H1 (cell line): Measurements from ENCODE around the gene LRRIQ4. TPM values are rescaled to one million over a fixed set of nuclear protein-coding genes. Genes with fewer than 3 reads are reported as not detected.

Experiments
- CTCF ChIA-PET: fragments of 300-600 bp; sonication (Branson Sonifier 250); formaldehyde crosslinking; loops from one replicate; lab custom pipeline; 2021; ENCODE audit not compliant: partially characterized antibody; lab: Charles Lee
- POLR2A ChIA-PET: fragments of 300-600 bp; sonication (Branson Sonifier 250); formaldehyde crosslinking; loops from one replicate; lab custom pipeline; 2021; ENCODE audit warnings: inconsistent platforms; ENCODE audit not compliant: partially characterized antibody; lab: Charles Lee
- DNase-seq, 2 experiments: peaks; one replicate each; pipeline versions ENCODE4 v3.0.0 to v3.0.0-alpha.2; 2010 to 2022; ENCODE audit warnings: low spot score in 2 of 2, low read depth in 1 of 2, mixed read lengths in 1 of 2
- FAIRE-seq: peaks from 2 replicates; lab custom pipeline; 2011; peaks lifted over from hg19 to GRCh38; lab: Jason Lieb, UNC
- H2AFZ ChIP-seq: 2 replicates; pipeline ENCODE4 v1.8.1; 2012; ENCODE audit warnings: low read length, inconsistent platforms
- H2AK5ac ChIP-seq: 2 replicates; pipeline ENCODE4 v1.6.1; 2013; ENCODE audit warnings: low read depth, low read length
- H2BK120ac ChIP-seq: replicated peaks from 2 replicates; pipeline ENCODE3; 2013; ENCODE audit warnings: low read depth, low read length, inconsistent platforms
- H2BK12ac ChIP-seq: 2 replicates; pipeline ENCODE4 v1.6.1; 2013; ENCODE audit warnings: low read depth, low read length
- H2BK15ac ChIP-seq: 2 replicates; pipeline ENCODE4 v1.6.1; 2013; ENCODE audit warnings: low read length
- H2BK20ac ChIP-seq: 2 replicates; pipeline ENCODE4 v1.6.1; 2013; ENCODE audit warnings: low read length
- H2BK5ac ChIP-seq: 2 replicates; pipeline ENCODE4 v1.6.1; 2013; ENCODE audit warnings: low read depth, low read length
- H3K14ac ChIP-seq: 2 replicates; pipeline ENCODE4 v1.6.1; 2013; ENCODE audit warnings: inconsistent platforms; ENCODE audit not compliant: insufficient read length
- H3K18ac ChIP-seq: 2 replicates; pipeline ENCODE4 v1.6.1; 2013; ENCODE audit warnings: low read length; ENCODE audit errors: extremely low read depth
- H3K23ac ChIP-seq: 2 replicates; pipeline ENCODE4 v1.6.1; 2013; ENCODE audit warnings: inconsistent platforms; ENCODE audit not compliant: insufficient read length
- H3K23me2 ChIP-seq: 2 replicates; pipeline ENCODE4 v1.6.1; 2013; ENCODE audit warnings: low read depth, low read length
- H3K27ac ChIP-seq: 2 replicates; pipeline ENCODE4 v1.6.1; 2011; ENCODE audit warnings: low read depth, low read length, inconsistent platforms
- H3K27me3 ChIP-seq, 4 experiments: replicated peaks in 1 of 4; 1 replicate in 1 of 4; 2 replicates in 3 of 4; pipeline versions ENCODE4 v1.6.1 to v1.8.1; 2011 to 2013; ENCODE audit warnings: low read length in 3 of 4, mild to moderate bottlenecking in 3 of 4, inconsistent platforms in 2 of 4, mixed read lengths in 2 of 4, moderate library complexity in 1 of 4; ENCODE audit not compliant: control insufficient read depth in 3 of 4, insufficient read depth in 3 of 4; ENCODE audit errors: extremely low read depth in 1 of 4
- H3K36me3 ChIP-seq, 4 experiments: 2 replicates each; pipeline versions ENCODE4 v1.6.1 to v1.8.1; 2011 to 2013; ENCODE audit warnings: mild to moderate bottlenecking in 4 of 4, low read length in 3 of 4, moderate library complexity in 2 of 4, control low read depth in 1 of 4, inconsistent platforms in 1 of 4; ENCODE audit not compliant: insufficient read depth in 4 of 4, control insufficient read depth in 2 of 4
- H3K4ac ChIP-seq: replicated peaks from 2 replicates; pipeline ENCODE3; 2013; ENCODE audit warnings: low read length, low read depth, mixed read lengths, inconsistent platforms; ENCODE audit not compliant: insufficient read length
- H3K4me1 ChIP-seq, 4 experiments: replicated peaks in 1 of 4; 1 replicate in 1 of 4; 2 replicates in 3 of 4; pipeline versions ENCODE4 v1.6.1 to v1.8.1; 2011 to 2013; ENCODE audit warnings: low read length in 3 of 4, inconsistent platforms in 2 of 4, mixed read lengths in 1 of 4; ENCODE audit not compliant: insufficient read depth in 4 of 4, control insufficient read depth in 3 of 4
- H3K4me2 ChIP-seq, 2 experiments: 2 replicates each; pipeline versions ENCODE4 v1.6.1 to v1.8.1; 2011 to 2013; ENCODE audit warnings: low read depth in 2 of 2, low read length in 2 of 2, control low read depth in 1 of 2, inconsistent platforms in 1 of 2, mild to moderate bottlenecking in 1 of 2; ENCODE audit not compliant: insufficient read depth in 1 of 2
- H3K4me3 ChIP-seq, 4 experiments: fragments of 200-600, 300-600 bp in 1 of 4; sonication (generic), shearing (Covaris generic), sonication (Bioruptor Twin) in 1 of 4; 2 replicates each; pipeline versions ENCODE4 v1.5.1 to v1.8.1; 2011 to 2016; ENCODE audit warnings: low read length in 4 of 4, low read depth in 3 of 4, control low read depth in 2 of 4, inconsistent platforms in 2 of 4, mild to moderate bottlenecking in 2 of 4, mixed read lengths in 1 of 4, moderate library complexity in 1 of 4; ENCODE audit not compliant: insufficient read depth in 2 of 4; ENCODE audit errors: extremely low read depth in 1 of 4
- H3K56ac ChIP-seq: replicated peaks from 2 replicates; pipeline ENCODE3; 2013; ENCODE audit warnings: low read depth, mild to moderate bottlenecking, mixed read lengths, low read length, inconsistent platforms; ENCODE audit not compliant: insufficient read length
- H3K79me1 ChIP-seq: 2 replicates; pipeline ENCODE4 v1.6.1; 2013; ENCODE audit warnings: low read depth, low read length, control low read depth
- H3K79me2 ChIP-seq, 2 experiments: 2 replicates each; pipeline versions ENCODE4 v1.6.1 to v1.8.1; 2012 to 2013; ENCODE audit warnings: low read length in 2 of 2, mild to moderate bottlenecking in 2 of 2, inconsistent platforms in 1 of 2; ENCODE audit not compliant: insufficient read depth in 2 of 2, control insufficient read depth in 1 of 2
- H3K9ac ChIP-seq, 4 experiments: replicated peaks in 1 of 4; 1 replicate in 1 of 4; 2 replicates in 3 of 4; pipeline versions ENCODE4 v1.6.1 to v1.8.1; 2011 to 2013; ENCODE audit warnings: low read depth in 3 of 4, low read length in 3 of 4, control low read depth in 2 of 4, mild to moderate bottlenecking in 2 of 4, moderate library complexity in 2 of 4, inconsistent platforms in 1 of 4; ENCODE audit errors: extremely low read depth in 1 of 4
- H3K9me3 ChIP-seq, 2 experiments: 2 replicates each; pipeline versions ENCODE4 v1.6.1 to v1.8.1; 2012 to 2013; ENCODE audit warnings: mild to moderate bottlenecking in 2 of 2, moderate library complexity in 2 of 2, control low read depth in 1 of 2, inconsistent platforms in 1 of 2, low read depth in 1 of 2, low read length in 1 of 2, mixed read lengths in 1 of 2; ENCODE audit not compliant: insufficient read depth in 2 of 2
- H4K20me1 ChIP-seq, 2 experiments: replicated peaks in 1 of 2; 2 replicates each; pipeline versions ENCODE3 to v1.8.1; 2011 to 2013; ENCODE audit warnings: inconsistent platforms in 2 of 2, low read length in 2 of 2, mild to moderate bottlenecking in 1 of 2; ENCODE audit not compliant: insufficient read depth in 2 of 2, control insufficient read depth in 1 of 2
- H4K5ac ChIP-seq: 2 replicates; pipeline ENCODE4 v1.6.1; 2013; ENCODE audit warnings: low read length, low read depth, mixed read lengths, inconsistent platforms; ENCODE audit not compliant: insufficient read length
- H4K8ac ChIP-seq: 2 replicates; pipeline ENCODE4 v1.8.0; 2013; ENCODE audit warnings: mild to moderate bottlenecking, moderate library complexity, low read length, inconsistent platforms; ENCODE audit not compliant: insufficient read depth; ENCODE audit errors: extremely low read depth
- H4K91ac ChIP-seq: replicated peaks from 2 replicates; pipeline ENCODE3; 2013; ENCODE audit warnings: low read length, mixed read lengths, inconsistent platforms; ENCODE audit not compliant: insufficient read length
- NRF1 ChIP-seq: IDR thresholded peaks from 2 replicates; pipeline ENCODE4 v1.6.1; 2011; ENCODE audit warnings: mild to moderate bottlenecking, low read depth, low read length, improper control_type of control experiment
- RAD21 ChIP-seq, 2 experiments: IDR thresholded peaks in 1 of 2; conservative IDR thresholded peaks in 1 of 2; 2 replicates each; pipeline ENCODE4 v1.6.1; 2011; ENCODE audit warnings: low read depth in 2 of 2, low read length in 2 of 2, improper control_type of control experiment in 1 of 2, inconsistent platforms in 1 of 2, mild to moderate bottlenecking in 1 of 2, moderate library complexity in 1 of 2
- RFX5 ChIP-seq: IDR thresholded peaks from 2 replicates; pipeline ENCODE4 v1.6.1; 2011; ENCODE audit warnings: low read depth, low read length, improper control_type of control experiment, borderline replicate concordance
- YY1 ChIP-seq: IDR thresholded peaks from 2 replicates; pipeline ENCODE4 v1.6.1; 2011; ENCODE audit warnings: low read depth, mild to moderate bottlenecking, low read length
- WGBS, 2 experiments: shearing (Covaris generic) in 1 of 2; methylation state at CpG; one replicate each; pipeline versions ENCODE4 v1.1.6 to v1.1.7; 2013 to 2015; ENCODE audit warnings: low lambda C conversion rate in 2 of 2, mixed read lengths in 2 of 2, inconsistent platforms in 1 of 2, low coverage in 1 of 2, missing lambda C conversion rate in 1 of 2; ENCODE audit not compliant: insufficient replicate concordance in 2 of 2, insufficient coverage in 1 of 2, insufficient read length in 1 of 2; ENCODE audit errors: extremely low coverage in 1 of 2, missing lambda C conversion rate in 1 of 2; 5-methylcytosine and 5-hydroxymethylcytosine counted together
- polyA plus RNA-seq, 7 experiments: library from polyadenylated mRNA; depleted of rRNA in 3 of 7; stranded (reverse) in 5 of 7; unstranded in 2 of 7; fragments of >200 nt in 5 of 7; fragments of 200-250 nt in 2 of 7; gene quantifications; 1 replicate in 5 of 7; 2 replicates in 1 of 7; 4 replicates in 1 of 7; pipeline versions ENCODE4 v1.2.1 to v1.2.3, GENCODE V29; 2011 to 2013; ENCODE audit warnings: missing spikeins in 2 of 7, mixed read lengths in 2 of 7
- total RNA-seq: library from RNA; stranded (reverse); fragmentation: NEBNext Ultra II Directional; extraction: Animal tissue kit (Norgen Biotek cat#: 25700); gene quantifications from 2 replicates; pipeline ENCODE4 v1.2.1, GENCODE V29; 2021

The LRRIQ4 gene
- total and polyA plus RNA-seq, 2 of the 8 experiments (the other 6 are each of a cell fraction or from before 2014, with no cell fraction given): 0.08 TPM; not detected in 1

DNA sequence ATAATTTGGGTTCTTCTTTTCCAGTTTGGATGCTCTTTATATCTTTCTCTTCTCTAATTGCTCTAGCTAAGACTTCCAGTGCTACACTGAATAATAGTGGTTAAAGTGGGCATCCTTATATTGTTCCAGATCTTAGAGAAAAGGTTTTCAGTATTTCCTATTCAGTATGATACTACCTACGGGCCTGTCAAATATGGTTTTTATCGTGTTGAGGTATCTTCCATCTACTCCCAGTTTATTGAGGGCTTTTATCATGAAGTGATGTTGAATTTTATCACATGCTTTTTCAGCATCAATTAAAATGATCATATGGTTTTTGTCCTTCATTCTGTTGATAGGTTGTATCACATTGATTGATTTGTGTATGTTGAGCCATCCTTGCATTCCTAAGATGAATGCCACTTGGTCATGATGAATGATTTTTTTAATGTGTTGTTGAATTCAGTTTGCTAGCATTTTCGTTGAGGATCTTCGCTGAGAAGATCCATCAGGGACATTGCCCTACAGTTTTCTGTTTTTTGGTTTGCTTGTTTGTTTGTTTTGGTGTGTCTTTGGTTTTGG lies 3.0 kb downstream of the LRRIQ4 start:
- CTCF ChIA-PET: no interaction called here
- TF ChIP-seq RAD21 (IDR thresholded peaks at IDR 0.05 in 1 of 2, conservative IDR thresholded peaks at IDR 0.05 in 1 of 2; ENCODE audit: low read depth in 2 of 2, low read length in 2 of 2): no peak
- no peak for TF ChIP-seq NRF1
- no peak for TF ChIP-seq RFX5
- TF ChIP-seq YY1: no peak
- H2BK12ac ChIP-seq: no peak overlapping the region
- H2AFZ ChIP-seq: no peak overlapping the region
- H2BK120ac ChIP-seq: no peak overlapping the region
- H3K9ac ChIP-seq: no peak overlapping the region
- no peak overlapping the region for H4K91ac ChIP-seq
- no peak overlapping the region for H3K56ac ChIP-seq
- no peak overlapping the region for H2BK5ac ChIP-seq
- H3K23me2 ChIP-seq: peaks cover 4% of the 10 kb centered on the region; the same call in 1 of the 2 replicates
- no peak overlapping the region for H4K8ac ChIP-seq
- no peaks in the 10 kb centered on the region for H4K20me1 ChIP-seq
- no peaks in the 10 kb centered on the region for H3K79me2 ChIP-seq
- POLR2A ChIA-PET: no interaction called here
- no peak overlapping the region for H2BK15ac ChIP-seq
- no peak overlapping the region for H3K4me2 ChIP-seq
- H3K4me3 ChIP-seq: no peak overlapping the region
- 93% methylated on average over 4 of the region's 4 CpGs; no CpG with 5 or more reads in 1 of the 2 experiments for WGBS, 2 experiments
- no peaks in the 10 kb centered on the region for H3K36me3 ChIP-seq
- no peak overlapping the region for H2AK5ac ChIP-seq
- H3K4me1 ChIP-seq: peaks cover 7 to 20% (median 10%) of the 10 kb centered on the region in 4 experiments; a peak in 6 of 7 replicates
- no peak overlapping the region for H3K27ac ChIP-seq
- no peaks in the 10 kb centered on the region for H3K79me1 ChIP-seq
- no peak overlapping the region for H3K23ac ChIP-seq
- no peak for DNase-seq
- H4K5ac ChIP-seq: no peak overlapping the region
- H3K18ac ChIP-seq: no peak overlapping the region
- H2BK20ac ChIP-seq: no peak overlapping the region
- no peak for FAIRE-seq
- H3K4ac ChIP-seq: no peak overlapping the region
- H3K9me3 ChIP-seq: no peaks in the 10 kb centered on the region; a peak in 1 of 4 replicates
- H3K14ac ChIP-seq: no peak overlapping the region
- H3K27me3 ChIP-seq: peaks cover 0 to 7% (median 4%) of the 10 kb centered on the region in 4 experiments; a peak in 6 of 7 replicates
